Nephron progenitor cell (in vitro differentiated cells): ENCODE results near the gene SMCO4.

Source experiments
- DNase-seq: peaks from one replicate; pipeline ENCODE4 v3.0.0; 2021
- H3K27ac Mint-ChIP-seq: 2 replicates; pipeline ENCODE4 v1.8.0; 2021; ENCODE audit warnings: mild to moderate bottlenecking, moderate library complexity, mixed read lengths
- H3K27me3 Mint-ChIP-seq: 2 replicates; pipeline ENCODE4 v1.8.0; 2021; ENCODE audit warnings: mild to moderate bottlenecking, low read depth, mixed read lengths; ENCODE audit not compliant: poor library complexity
- H3K36me3 Mint-ChIP-seq: 2 replicates; pipeline ENCODE4 v1.8.0; 2021; ENCODE audit warnings: low read depth, mixed read lengths
- H3K4me1 Mint-ChIP-seq: 2 replicates; pipeline ENCODE4 v1.8.0; 2021; ENCODE audit warnings: mixed read lengths
- H3K4me3 Mint-ChIP-seq: 2 replicates; pipeline ENCODE4 v1.8.0; 2021; ENCODE audit warnings: mild to moderate bottlenecking, moderate library complexity, mixed read lengths
- H3K9me3 Mint-ChIP-seq: 2 replicates; pipeline ENCODE4 v1.8.0; 2021; ENCODE audit warnings: mild to moderate bottlenecking, moderate library complexity, mixed read lengths
- CTCF ChIP-seq: fragments of 200-600 bp; sonication (generic); IDR thresholded peaks from 2 replicates; pipeline ENCODE4 v1.5.0; 2021; ENCODE audit warnings: antibody characterized with exemption

SMCO4 gene

GRCh38 chr11:93517041-93517440, 26.1 kb downstream of the SMCO4 start:
- no peak for TF ChIP-seq CTCF
- Mint-ChIP-seq H3K4me1 (peaks cover 26% of the 10 kb centered on the region), H3K9me3 (no peaks in the 10 kb centered on the region), H3K27ac (no peak overlapping the region), H3K27me3 (peaks cover 2% of the 10 kb centered on the region), H3K4me3 (no peak overlapping the region), H3K36me3 (peaks cover under 1% of the 10 kb centered on the region)
- no peak for DNase-seq

DNA sequence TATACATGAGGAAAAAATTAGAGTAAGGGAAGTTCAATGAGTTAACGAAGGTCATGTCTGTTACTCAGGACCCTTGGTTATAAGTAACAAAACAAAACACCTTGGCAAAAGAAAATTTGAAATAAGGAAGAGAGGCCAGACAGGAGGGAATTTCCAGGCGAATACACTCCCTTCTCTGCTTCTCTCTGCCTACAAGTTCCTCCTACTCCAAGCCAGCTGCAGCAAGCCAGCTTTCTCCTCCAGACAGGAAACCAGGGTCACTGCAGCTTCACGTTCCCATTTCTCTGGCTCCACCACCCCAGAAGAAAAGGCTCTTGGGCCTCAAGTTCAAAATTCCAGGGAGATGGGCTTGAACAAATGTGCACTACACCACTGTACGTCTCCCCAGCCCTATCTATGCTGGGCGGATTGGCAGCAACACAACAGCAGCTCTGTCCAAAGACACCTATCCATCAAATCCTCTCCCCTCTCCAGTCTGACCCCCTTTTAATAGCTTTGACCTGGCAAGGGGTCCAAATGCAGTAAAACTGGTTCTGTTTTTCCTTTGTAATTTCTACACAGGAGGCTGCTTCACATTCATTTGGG, 27.7 kb downstream of the SMCO4 start:
- no peak overlapping the region for H3K27ac Mint-ChIP-seq
- H3K36me3 Mint-ChIP-seq: no peaks in the 10 kb centered on the region
- H3K27me3 Mint-ChIP-seq: peaks cover 2% of the 10 kb centered on the region
- H3K9me3 Mint-ChIP-seq: no peaks in the 10 kb centered on the region
- no peak for DNase-seq
- peaks cover 26% of the 10 kb centered on the region for H3K4me1 Mint-ChIP-seq
- no peak for TF ChIP-seq CTCF
- no peak overlapping the region for H3K4me3 Mint-ChIP-seq

DNA sequence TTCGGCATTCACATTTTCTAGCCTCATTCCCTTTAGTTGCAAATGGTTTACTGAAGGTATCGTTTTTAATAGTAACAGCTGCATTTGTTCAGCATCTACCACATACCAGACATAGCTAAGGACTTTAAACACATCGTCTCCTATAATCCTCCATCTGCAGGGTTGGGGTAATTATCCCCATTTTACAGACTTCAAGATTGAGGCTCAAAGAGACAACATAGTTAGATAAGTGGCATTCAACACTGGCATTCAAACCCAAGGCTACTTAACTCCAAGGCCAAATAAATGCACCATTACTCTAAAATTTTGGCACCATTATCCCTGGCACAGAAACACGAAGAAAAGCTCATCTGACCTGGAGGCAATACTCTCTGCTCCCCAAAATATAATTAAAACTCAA, 28.5 kb downstream of the SMCO4 start:
- Mint-ChIP-seq H3K4me1 (peaks cover 26% of the 10 kb centered on the region), H3K4me3 (no peak overlapping the region), H3K27me3 (peaks cover 2% of the 10 kb centered on the region), H3K36me3 (peaks cover 6% of the 10 kb centered on the region), H3K9me3 (peaks cover 5% of the 10 kb centered on the region), H3K27ac (no peak overlapping the region)
- no peak for TF ChIP-seq CTCF
- no peak for DNase-seq

DNA sequence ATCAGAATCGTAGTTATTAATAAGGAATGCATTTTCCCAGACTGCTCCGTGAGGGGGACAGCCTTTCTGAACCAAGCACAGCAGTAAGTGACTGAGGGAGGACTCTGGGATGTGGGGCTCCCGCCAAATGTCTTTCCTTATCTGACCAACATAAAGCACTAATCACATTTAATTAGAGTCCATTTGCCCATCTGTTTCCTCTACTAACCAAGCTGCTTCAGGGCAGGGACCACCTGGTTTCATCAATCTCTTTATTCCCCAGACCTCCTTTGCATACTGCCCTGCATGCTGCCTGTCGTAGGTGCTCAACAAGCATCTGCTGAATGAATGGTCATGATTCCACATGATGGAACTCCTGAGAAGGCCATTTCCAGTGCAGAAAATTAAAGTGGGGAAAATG, 29.4 kb downstream of the SMCO4 start:
- Mint-ChIP-seq H3K36me3 (peaks cover 15% of the 10 kb centered on the region), H3K27ac (no peak overlapping the region), H3K27me3 (no peaks in the 10 kb centered on the region), H3K4me1 (peaks cover 26% of the 10 kb centered on the region), H3K4me3 (no peak overlapping the region), H3K9me3 (peaks cover 15% of the 10 kb centered on the region)
- TF ChIP-seq CTCF: no peak
- DNase-seq: no peak

GRCh38 chr11:93512949-93513667, 30.1 kb downstream of the SMCO4 start:
- no peaks in the 10 kb centered on the region for H3K27me3 Mint-ChIP-seq
- H3K9me3 Mint-ChIP-seq: peaks cover 21% of the 10 kb centered on the region
- H3K27ac Mint-ChIP-seq: no peak overlapping the region
- no peak for TF ChIP-seq CTCF
- DNase-seq: no peak
- H3K4me3 Mint-ChIP-seq: no peak overlapping the region
- H3K4me1 Mint-ChIP-seq: peaks cover 25% of the 10 kb centered on the region
- peaks cover 22% of the 10 kb centered on the region for H3K36me3 Mint-ChIP-seq

- H3K27me3 Mint-ChIP-seq: no peaks in the 10 kb centered on the region
- H3K36me3 Mint-ChIP-seq: peaks cover 24% of the 10 kb centered on the region
- H3K9me3 Mint-ChIP-seq: peaks cover 23% of the 10 kb centered on the region
- H3K4me1 Mint-ChIP-seq: peaks cover 14% of the 10 kb centered on the region
- no peak overlapping the region for H3K4me3 Mint-ChIP-seq
- H3K27ac Mint-ChIP-seq: no peak overlapping the region
- TF ChIP-seq CTCF: no peak
- DNase-seq: no peak
Measured at GRCh38 chr11:93512073-93512475, 31.1 kb downstream of the SMCO4 start.
